Heart right ventricle (tissue), 16 donors: ENCODE measurements around the gene MORN5. TPM values are rescaled to one million over a fixed set of nuclear protein-coding genes. Genes with fewer than 3 reads are reported as not detected.

ENCODE experiments used
- ATAC-seq, 8 donors: fragments of 200-7000 bp; cut with Tn5 transposase; one replicate each; pipeline ENCODE4 v1.9.1; 2020; ENCODE audit warnings: mild to moderate bottlenecking in 8 of 8, moderate library complexity in 8 of 8, moderate number of reproducible peaks in 1 of 8
- DNase-seq, 2 donors: peaks; one replicate each; pipeline ENCODE4 v3.0.0-alpha.2; 2020
- H3K27ac ChIP-seq, 10 donors: fragments of 200-600 bp; sonication (generic) in 2 of 10; one replicate each; pipeline versions ENCODE4 v1.5.0 to v1.8.0; 2020 to 2022; ENCODE audit warnings: mild to moderate bottlenecking in 3 of 10
- H3K27me3 ChIP-seq, 7 donors: fragments of 200-600 bp; one replicate each; pipeline ENCODE4 v1.8.0; 2021 to 2022; ENCODE audit warnings: mild to moderate bottlenecking in 2 of 7
- H3K36me3 ChIP-seq, 9 donors: fragments of 200-600 bp; sonication (generic) in 1 of 9; one replicate each; pipeline versions ENCODE4 v1.5.0 to v1.8.0; 2020 to 2022; ENCODE audit warnings: mild to moderate bottlenecking in 2 of 9
- H3K4me1 ChIP-seq, 9 donors: fragments of 200-600 bp; sonication (generic) in 1 of 9; one replicate each; pipeline versions ENCODE4 v1.5.0 to v1.8.0; 2020 to 2022; ENCODE audit warnings: mild to moderate bottlenecking in 4 of 9
- H3K4me3 ChIP-seq, 10 donors: fragments of 200-600 bp; sonication (generic) in 2 of 10; one replicate each; pipeline versions ENCODE4 v1.5.0 to v1.8.0; 2020 to 2022; ENCODE audit warnings: mild to moderate bottlenecking in 7 of 10, moderate library complexity in 2 of 10
- H3K9me3 ChIP-seq, 11 donors: fragments of 200-600 bp in 10 of 11; sonication (generic) in 2 of 11; one replicate each; pipeline versions ENCODE4 v1.5.0 to v1.8.0; 2013 to 2022; ENCODE audit warnings: mild to moderate bottlenecking in 2 of 11, control low read depth in 1 of 11, moderate library complexity in 1 of 11
- WGBS, 2 donors: extraction: QIAGEN DNeasy Blood & Tissue Kit; methylation state at CpG; one replicate each; pipeline ENCODE4 v1.1.7; 2013; ENCODE audit warnings: inconsistent platforms in 1 of 2; 5-methylcytosine and 5-hydroxymethylcytosine counted together
- intact Hi-C, 10 donors: fragments of 100-400 bp; cut with DNase I; formaldehyde crosslinking; loops; one replicate each; pipeline versions ENCODE4 v1.11.1 to v1.14.2; 2022
- polyA plus RNA-seq, 2 donors: library from polyadenylated mRNA; stranded (reverse); fragments of 200-250 nt; gene quantifications; one replicate each; pipeline ENCODE4 v1.2.3, GENCODE V29; 2013
- total RNA-seq, 10 donors: library from RNA; stranded (reverse); fragmentation: NEBNext Ultra II Directional in 3 of 10; extraction: Animal tissue kit (Norgen Biotek cat#: 25700) in 3 of 10; gene quantifications; one replicate each; pipeline versions ENCODE4 v1.2.1 to v1.2.4, GENCODE V29; 2021 to 2023
- TF ChIP-seq, protein P1 (sequence below), 9 donors: fragments of 200-600 bp; sonication (generic) in 2 of 9; IDR thresholded peaks; one replicate each; pipeline versions ENCODE4 v1.5.0 to v1.8.0; 2021 to 2022; ENCODE audit warnings: antibody characterized with exemption in 9 of 9, mild to moderate bottlenecking in 5 of 9, moderate library complexity in 1 of 9
- donor health status: Arrhythmogenic right ventricular cardiomyopathy.
- donor health status: ischemic (EF 13 %, LVEDD 7.1; RV severe dilation, severe dysfunction).
- donor health status: healthy with polysubstance abuse.
- donor health status: DM: no; HTN: yes; CAD: no.
- donor health status: DM: no; HTN: no; CAD: no.
- donor health status: ischemic (EF 25% LVEDD 6.9; RV normal size, moderate dysfunction).
- donor health status: ischemic (EF 25% LVEDD 5.7; RV mildly dilated, moderate dysfunction).
- donor health status: healthy.
- donor health status: DM: yes; HTN: yes; CAD: no.
- donor health status: Ischemic cardiomyopathy.
- donor health status: ischemic (EF 35%, LVEDD 5.7; RV mildly dilated, moderate dysfunction).
- donor health status: nonischemic (EF 11% LVEDD 7.7; RV severe dilation, severe dysfunction).
- donor health status: DM: yes; HTN: yes; CAD: no.
- donor health status: PGD.
- donor health status: ischemic (EF 29% LVEDD 5.4; RV normal size, mild dysfunction).
- donor health status: nonischemic (EF 23%, LVEDD 6.1; RV moderate dilation, normal function).

The MORN5 gene
- total and polyA plus RNA-seq, 12 donors = not detected

- 79 to 88% methylated on average over 9 of the region's 9 CpGs for WGBS, 2 donors
- intact Hi-C loops = no loop called here
- Histone ChIP-seq H3K27ac (no peak overlapping the region), H3K27me3 (peaks cover 0 to 27% (median 9%) of the 10 kb centered on the region in 7 donors), H3K36me3 (peaks cover 0 to 5% (median 0%) of the 10 kb centered on the region in 9 donors), H3K9me3 (no peaks in the 10 kb centered on the region), H3K4me1 (peaks cover 0 to 5% (median 0%) of the 10 kb centered on the region in 9 donors), H3K4me3 (no peak overlapping the region)
- ATAC-seq = no peak
- no peak for DNase-seq
- TF ChIP-seq, protein P1, sequence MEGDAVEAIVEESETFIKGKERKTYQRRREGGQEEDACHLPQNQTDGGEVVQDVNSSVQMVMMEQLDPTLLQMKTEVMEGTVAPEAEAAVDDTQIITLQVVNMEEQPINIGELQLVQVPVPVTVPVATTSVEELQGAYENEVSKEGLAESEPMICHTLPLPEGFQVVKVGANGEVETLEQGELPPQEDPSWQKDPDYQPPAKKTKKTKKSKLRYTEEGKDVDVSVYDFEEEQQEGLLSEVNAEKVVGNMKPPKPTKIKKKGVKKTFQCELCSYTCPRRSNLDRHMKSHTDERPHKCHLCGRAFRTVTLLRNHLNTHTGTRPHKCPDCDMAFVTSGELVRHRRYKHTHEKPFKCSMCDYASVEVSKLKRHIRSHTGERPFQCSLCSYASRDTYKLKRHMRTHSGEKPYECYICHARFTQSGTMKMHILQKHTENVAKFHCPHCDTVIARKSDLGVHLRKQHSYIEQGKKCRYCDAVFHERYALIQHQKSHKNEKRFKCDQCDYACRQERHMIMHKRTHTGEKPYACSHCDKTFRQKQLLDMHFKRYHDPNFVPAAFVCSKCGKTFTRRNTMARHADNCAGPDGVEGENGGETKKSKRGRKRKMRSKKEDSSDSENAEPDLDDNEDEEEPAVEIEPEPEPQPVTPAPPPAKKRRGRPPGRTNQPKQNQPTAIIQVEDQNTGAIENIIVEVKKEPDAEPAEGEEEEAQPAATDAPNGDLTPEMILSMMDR (IDR thresholded peaks at IDR 0.05) = no peak
These were observed 47.4 kb downstream of the MORN5 start for GRCh38 chr9:122207096-122207495.

DNA sequence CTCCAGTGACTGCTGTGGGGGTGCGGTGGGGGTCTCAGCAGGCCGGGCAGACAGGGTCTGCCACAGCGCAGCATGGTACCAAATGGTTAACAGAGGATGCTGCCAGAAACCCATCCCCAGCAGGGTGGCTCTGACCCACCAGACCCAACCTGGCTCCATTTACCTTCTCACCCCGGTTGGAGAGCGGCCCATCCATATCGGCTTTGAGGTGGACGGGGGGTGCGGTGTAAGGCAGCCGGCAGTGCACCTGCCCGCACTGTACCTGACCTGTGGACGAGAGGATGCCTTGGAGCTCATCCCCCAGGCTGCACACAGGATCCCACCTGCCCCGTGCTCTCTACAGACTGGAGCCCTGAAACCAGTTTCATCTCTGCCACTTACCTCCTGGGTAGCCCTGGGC is 49.7 kb downstream of the MORN5 start:
- ATAC-seq (no peak), DNase-seq (no peak)
- no peak overlapping the region for H3K4me3 ChIP-seq
- peaks cover 10 to 50% (median 32%) of the 10 kb centered on the region in 7 donors for H3K27me3 ChIP-seq
- no peak overlapping the region for H3K27ac ChIP-seq
- peaks cover 0 to 17% (median 9%) of the 10 kb centered on the region in 9 donors for H3K4me1 ChIP-seq
- TF ChIP-seq, protein P1 (IDR thresholded peaks at IDR 0.05) = no peak
- intact Hi-C loops = no loop called here
- peaks cover 0 to 5% (median 0%) of the 10 kb centered on the region in 9 donors for H3K36me3 ChIP-seq
- 91 to 98% methylated on average over 9 to 12 of the region's 12 CpGs for WGBS, 2 donors
- no peaks in the 10 kb centered on the region for H3K9me3 ChIP-seq

DNA sequence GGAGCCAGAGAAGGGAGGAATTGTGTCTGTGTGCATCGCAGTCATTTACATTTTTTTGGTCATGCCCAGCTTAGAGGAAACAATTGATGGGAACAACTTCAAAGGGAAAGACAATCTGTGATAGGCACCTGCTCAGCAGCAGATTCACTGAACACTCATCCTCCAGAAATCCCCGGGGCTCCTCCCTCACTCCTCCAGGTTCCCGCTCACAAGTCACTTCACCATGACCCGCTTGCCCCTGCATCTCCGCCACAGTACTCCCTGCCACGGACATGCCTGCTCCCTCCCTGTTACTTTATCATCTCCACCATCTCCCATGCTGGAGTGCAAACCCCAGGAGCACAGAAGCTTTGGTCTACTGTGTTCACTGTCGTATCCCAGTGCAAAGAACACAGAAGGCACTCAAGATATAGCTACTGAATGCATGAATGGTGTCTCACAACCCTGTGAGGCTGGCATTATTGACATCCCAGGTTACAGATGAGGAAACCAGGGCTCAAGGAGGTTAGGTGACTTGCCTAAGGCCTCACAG is 52.8 kb downstream of the MORN5 start:
- whole genome bisulfite sequencing, 2 donors = 76 to 79% methylated on average over 7 of the region's 7 CpGs
- DNase-seq (no peak), ATAC-seq (no peak)
- Histone ChIP-seq H3K27me3 (peaks cover 10 to 75% (median 60%) of the 10 kb centered on the region in 7 donors), H3K27ac (no peak overlapping the region), H3K9me3 (no peaks in the 10 kb centered on the region), H3K36me3 (peaks cover 0 to 5% (median 0%) of the 10 kb centered on the region in 9 donors), H3K4me1 (peaks cover 0 to 20% (median 9%) of the 10 kb centered on the region in 9 donors), H3K4me3 (no peak overlapping the region)
- TF ChIP-seq, protein P1 (IDR thresholded peaks at IDR 0.05) = no peak
- intact Hi-C loops = no loop called here

GRCh38 chr9:122213102-122213588 is 53.4 kb downstream of the MORN5 start:
- peaks cover 0 to 5% (median 0%) of the 10 kb centered on the region in 9 donors for H3K36me3 ChIP-seq
- ATAC-seq = no peak
- DNase-seq = no peak
- H3K27ac ChIP-seq = no peak overlapping the region
- no peaks in the 10 kb centered on the region for H3K9me3 ChIP-seq
- TF ChIP-seq, protein P1 (IDR thresholded peaks at IDR 0.05) = no peak
- H3K4me3 ChIP-seq = peak overlapping the region in 4 of 10 donors; percentile 13 to 42 (median 28)
- peaks cover 10 to 81% (median 66%) of the 10 kb centered on the region in 7 donors for H3K27me3 ChIP-seq
- WGBS, 2 donors = 37 to 41% methylated on average over 20 of the region's 20 CpGs
- intact Hi-C loops = no loop called here
- peaks cover 0 to 26% (median 9%) of the 10 kb centered on the region in 9 donors for H3K4me1 ChIP-seq
